Breast epithelium (tissue), 4 donors: Measurements from ENCODE around the gene VPS13D. TPM values are rescaled to one million over a fixed set of nuclear protein-coding genes. Genes with fewer than 3 reads are reported as not detected.

ENCODE experiments used
- DNase-seq, 2 donors: peaks; one replicate each; pipeline ENCODE4 v3.0.0-alpha.2; 2019; ENCODE audit warnings: low spot score in 2 of 2
- H3K27ac ChIP-seq, 2 donors: fragments of 200-600 bp; sonication (generic) in 1 of 2; one replicate each; pipeline ENCODE4 v1.5.1; 2016 to 2019; ENCODE audit warnings: mild to moderate bottlenecking in 1 of 2
- H3K27me3 ChIP-seq, 2 donors: fragments of 200-600 bp; sonication (generic) in 1 of 2; one replicate each; pipeline versions ENCODE4 v1.5.1 to v1.6.0; 2017 to 2019; ENCODE audit warnings: control low read depth in 1 of 2, mild to moderate bottlenecking in 1 of 2
- H3K36me3 ChIP-seq: fragments of 200-600 bp; one replicate; pipeline ENCODE4 v1.5.1; 2019
- H3K4me1 ChIP-seq, 2 donors: fragments of 200-600 bp; sonication (generic); one replicate each; pipeline ENCODE4 v1.5.1; 2016 to 2019; ENCODE audit warnings: control low read depth in 1 of 2
- H3K4me3 ChIP-seq, 3 donors: fragments of 200-600 bp; sonication (generic); 1 replicate in 2 of 3; 2 replicates in 1 of 3; pipeline ENCODE4 v1.5.1; 2016 to 2019; ENCODE audit warnings: mild to moderate bottlenecking in 3 of 3, moderate library complexity in 2 of 3
- H3K9me3 ChIP-seq, 2 donors: fragments of 200-600 bp; sonication (generic) in 1 of 2; one replicate each; pipeline ENCODE4 v1.5.1; 2016 to 2019; ENCODE audit warnings: control low read depth in 1 of 2
- POLR2A ChIP-seq: fragments of 450-650 bp; IDR thresholded peaks from one replicate; pipeline ENCODE4 v1.6.1; 2016; ENCODE audit warnings: antibody characterized with exemption, mild to moderate bottlenecking, moderate library complexity
- POLR2AphosphoS5 ChIP-seq, 3 donors: sonication (generic); formaldehyde crosslinking; IDR thresholded peaks; one replicate each; pipeline ENCODE4 v1.6.1; 2017; ENCODE audit warnings: antibody characterized with exemption in 3 of 3
- intact Hi-C: fragments of 100-400 bp; cut with DNase I; formaldehyde crosslinking; loops from one replicate; pipeline ENCODE4 v1.15.1; 2023; ENCODE audit warnings: low total_unique reads
- total RNA-seq, 3 donors: library from RNA; depleted of rRNA; stranded (reverse); fragments of >200 nt; gene quantifications; one replicate each; pipeline ENCODE4 v1.1.0, GENCODE V29; 2016
- TF ChIP-seq, protein P1 (sequence below), 3 donors: fragments of 450-650 bp; IDR thresholded peaks; one replicate each; pipeline ENCODE4 v1.5.1; 2016 to 2017; ENCODE audit warnings: antibody characterized with exemption in 3 of 3, mild to moderate bottlenecking in 3 of 3, moderate library complexity in 3 of 3

The VPS13D gene
- total RNA-seq, 3 donors from 2014 or later = 73.9 to 115 (median 96.4) TPM

DNA sequence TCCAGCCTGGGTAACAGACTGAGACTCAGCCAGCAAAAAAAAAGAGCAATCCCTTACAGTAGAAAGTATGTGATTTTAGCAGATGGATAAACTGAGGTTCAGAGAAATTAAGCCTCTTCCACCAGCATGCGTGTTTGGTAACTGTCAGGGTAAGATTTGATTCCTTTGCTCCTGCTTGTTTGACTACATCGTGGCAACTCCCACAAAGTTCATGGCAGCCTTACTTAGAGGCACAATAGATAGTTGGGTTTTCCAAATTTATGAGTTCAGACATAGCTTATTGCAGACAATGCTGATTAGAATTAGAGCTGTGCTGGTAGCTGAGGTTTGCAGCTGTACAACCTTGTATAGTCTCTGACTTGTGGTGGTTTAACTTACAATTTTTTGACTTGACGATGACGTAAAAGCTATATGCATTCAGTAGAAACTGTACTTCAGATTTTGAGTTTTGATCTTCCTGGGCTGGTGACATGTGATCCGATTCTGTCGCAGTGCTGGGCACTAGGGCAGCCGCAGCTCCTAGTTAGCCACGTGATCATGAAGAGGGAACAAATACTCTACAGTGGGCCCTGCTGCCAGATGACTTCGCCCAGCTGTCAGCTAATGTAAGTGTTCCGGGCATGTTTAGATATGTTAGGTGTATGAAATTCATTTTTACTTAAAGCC is 220.4 kb downstream of the VPS13D start:
- intact Hi-C loops = no loop called here
- Histone ChIP-seq H3K27ac (peak overlapping the region; percentile 83 to 93), H3K27me3 (no peaks in the 10 kb centered on the region), H3K4me3 (no peak overlapping the region), H3K9me3 (no peaks in the 10 kb centered on the region), H3K36me3 (no peaks in the 10 kb centered on the region), H3K4me1 (peaks cover 17 to 61% of the 10 kb centered on the region in 2 donors)
- DNase-seq = no peak
- TF ChIP-seq POLR2A (no peak), POLR2AphosphoS5 (IDR thresholded peaks at IDR 0.05) (no peak)
- TF ChIP-seq, protein P1, sequence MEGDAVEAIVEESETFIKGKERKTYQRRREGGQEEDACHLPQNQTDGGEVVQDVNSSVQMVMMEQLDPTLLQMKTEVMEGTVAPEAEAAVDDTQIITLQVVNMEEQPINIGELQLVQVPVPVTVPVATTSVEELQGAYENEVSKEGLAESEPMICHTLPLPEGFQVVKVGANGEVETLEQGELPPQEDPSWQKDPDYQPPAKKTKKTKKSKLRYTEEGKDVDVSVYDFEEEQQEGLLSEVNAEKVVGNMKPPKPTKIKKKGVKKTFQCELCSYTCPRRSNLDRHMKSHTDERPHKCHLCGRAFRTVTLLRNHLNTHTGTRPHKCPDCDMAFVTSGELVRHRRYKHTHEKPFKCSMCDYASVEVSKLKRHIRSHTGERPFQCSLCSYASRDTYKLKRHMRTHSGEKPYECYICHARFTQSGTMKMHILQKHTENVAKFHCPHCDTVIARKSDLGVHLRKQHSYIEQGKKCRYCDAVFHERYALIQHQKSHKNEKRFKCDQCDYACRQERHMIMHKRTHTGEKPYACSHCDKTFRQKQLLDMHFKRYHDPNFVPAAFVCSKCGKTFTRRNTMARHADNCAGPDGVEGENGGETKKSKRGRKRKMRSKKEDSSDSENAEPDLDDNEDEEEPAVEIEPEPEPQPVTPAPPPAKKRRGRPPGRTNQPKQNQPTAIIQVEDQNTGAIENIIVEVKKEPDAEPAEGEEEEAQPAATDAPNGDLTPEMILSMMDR (IDR thresholded peaks at IDR 0.05) = no peak

GRCh38 chr1:12450756-12451559 is 221.1 kb downstream of the VPS13D start:
- no peaks in the 10 kb centered on the region for H3K36me3 ChIP-seq
- no peak for DNase-seq
- intact Hi-C loops = no loop called here
- no peak for TF ChIP-seq POLR2A
- peaks cover 17 to 64% of the 10 kb centered on the region in 2 donors for H3K4me1 ChIP-seq
- H3K9me3 ChIP-seq = no peaks in the 10 kb centered on the region
- H3K27ac ChIP-seq = peak overlapping the region; percentile 83 to 93
- no peaks in the 10 kb centered on the region for H3K27me3 ChIP-seq
- no peak overlapping the region for H3K4me3 ChIP-seq

- no peaks in the 10 kb centered on the region for H3K27me3 ChIP-seq
- no peak for DNase-seq
- H3K27ac ChIP-seq = peak overlapping the region; percentile 83 to 93
- H3K36me3 ChIP-seq = no peaks in the 10 kb centered on the region
- H3K9me3 ChIP-seq = no peaks in the 10 kb centered on the region
- TF ChIP-seq POLR2AphosphoS5 (IDR thresholded peaks at IDR 0.05) (no peak), POLR2A (no peak)
- TF ChIP-seq, protein P1 (IDR thresholded peaks at IDR 0.05) = no peak
- intact Hi-C loops = no loop called here
- peaks cover 17 to 64% of the 10 kb centered on the region in 2 donors for H3K4me1 ChIP-seq
- H3K4me3 ChIP-seq = no peak overlapping the region
Measured at GRCh38 chr1:12451560-12451900, 221.7 kb downstream of the VPS13D start.

GRCh38 chr1:12452262-12452661 is 222.4 kb downstream of the VPS13D start:
- Histone ChIP-seq H3K4me1 (peaks cover 17 to 62% of the 10 kb centered on the region in 2 donors), H3K9me3 (no peaks in the 10 kb centered on the region), H3K27ac (peak overlapping the region; percentile 83 to 93), H3K4me3 (no peak overlapping the region), H3K36me3 (no peaks in the 10 kb centered on the region), H3K27me3 (no peaks in the 10 kb centered on the region)
- TF ChIP-seq POLR2A (no peak), POLR2AphosphoS5 (IDR thresholded peaks at IDR 0.05) (no peak)
- TF ChIP-seq, protein P1 (IDR thresholded peaks at IDR 0.05) = no peak
- no peak for DNase-seq
- intact Hi-C loops = no loop called here

DNA sequence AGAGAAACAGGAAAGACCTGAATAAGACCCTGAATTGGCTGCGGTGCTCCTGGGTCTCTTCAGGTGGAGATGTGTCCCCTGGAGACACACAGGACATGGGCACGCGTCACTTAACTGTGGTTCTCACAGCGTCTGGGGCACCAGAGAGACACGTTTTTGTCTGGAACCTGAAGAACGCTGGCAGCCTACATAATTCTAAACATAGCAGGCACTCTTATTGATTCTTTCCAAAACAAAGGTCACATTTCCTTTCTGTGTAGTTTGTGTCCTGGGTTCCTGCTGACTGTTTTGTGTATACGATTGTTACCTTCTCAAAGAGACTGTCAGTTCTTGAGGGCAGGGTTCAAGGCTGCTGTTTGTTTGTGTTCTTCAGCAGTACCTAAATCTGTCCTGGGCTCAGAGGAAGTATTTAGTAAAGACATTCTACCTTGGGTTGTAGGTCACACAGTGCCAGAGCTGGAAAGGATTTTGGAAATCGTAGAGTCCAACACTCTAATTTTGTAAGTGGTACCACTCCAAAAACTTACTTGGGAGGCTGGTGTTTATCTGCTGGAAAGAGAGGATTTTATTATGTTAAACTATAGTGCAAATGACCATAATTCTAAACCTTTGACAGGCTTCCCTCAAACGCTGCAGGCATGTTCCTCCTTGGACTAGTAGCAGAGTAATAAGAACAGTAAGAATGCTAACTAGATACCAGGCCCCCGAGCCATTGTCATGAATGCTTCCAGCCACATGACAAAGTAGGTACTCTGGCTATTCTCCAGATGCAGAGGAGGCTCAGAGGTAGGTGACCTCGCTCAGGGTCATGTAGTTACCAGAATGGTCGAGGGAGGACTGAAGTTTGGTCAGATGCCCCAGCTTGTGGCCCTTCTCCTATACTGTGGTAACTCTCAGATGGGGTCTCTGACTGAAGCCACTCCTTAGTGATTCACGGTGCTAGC is 223.8 kb downstream of the VPS13D start:
- TF ChIP-seq POLR2A = no peak
- TF ChIP-seq, protein P1 (IDR thresholded peaks at IDR 0.05) = no peak
- TF ChIP-seq POLR2AphosphoS5 (IDR thresholded peaks at IDR 0.05) = no peak
- peaks cover 20 to 56% of the 10 kb centered on the region in 2 donors for H3K4me1 ChIP-seq
- no peak overlapping the region for H3K4me3 ChIP-seq

More for the DNA sequence above, 223.8 kb downstream of the VPS13D start:
- peak in 1 of 2 donors; percentile 57 for DNase-seq
- Histone ChIP-seq H3K27ac (peak overlapping the region; percentile 83 to 93), H3K36me3 (no peaks in the 10 kb centered on the region), H3K9me3 (no peaks in the 10 kb centered on the region), H3K27me3 (no peaks in the 10 kb centered on the region)
- intact Hi-C loops = no loop called here
